Thyroid gland (tissue), 4 donors: Measurements from ENCODE around the gene CYP3A5.

Experiments used
- CTCF ChIP-seq, 6 experiments: fragments of 200-600 bp in 3 of 6; fragments of 450-650 bp in 3 of 6; sonication (generic) in 3 of 6; IDR thresholded peaks; one replicate each; pipeline ENCODE4 v1.5.1; 2016 to 2019; ENCODE audit warnings: antibody characterized with exemption in 6 of 6, mild to moderate bottlenecking in 2 of 6, inconsistent platforms in 1 of 6, moderate library complexity in 1 of 6
- POLR2A ChIP-seq, 2 donors: fragments of 450-650 bp; IDR thresholded peaks; one replicate each; pipeline ENCODE4 v1.6.1; 2017; ENCODE audit warnings: antibody characterized with exemption in 2 of 2, mild to moderate bottlenecking in 2 of 2, moderate library complexity in 1 of 2

- TF ChIP-seq CTCF (IDR thresholded peaks at IDR 0.05) (no peak), POLR2A (IDR thresholded peaks at IDR 0.05) (no peak)
Measured at GRCh38 chr7:99628471-99629465, 51.0 kb downstream of the CYP3A5 start.
